ENCODE measurements around the gene GSTT2. TPM values are rescaled to one million over a fixed set of nuclear protein-coding genes. Genes with fewer than 3 reads are reported as not detected.
A peak's percentile ranks its signal among the peaks of the same experiment; 100 is the strongest.
"Not testable (repeated sequence)": the region's sequence is repeated elsewhere in the genome, so short reads cannot be mapped to it uniquely, and the experiment has no call there.

The GSTT2 gene
- total RNA-seq, result under 1 TPM in 1 of 6 experiments, not detected in 5; 0.76 TPM
- long read RNA-seq, result 0 reads

DNA sequence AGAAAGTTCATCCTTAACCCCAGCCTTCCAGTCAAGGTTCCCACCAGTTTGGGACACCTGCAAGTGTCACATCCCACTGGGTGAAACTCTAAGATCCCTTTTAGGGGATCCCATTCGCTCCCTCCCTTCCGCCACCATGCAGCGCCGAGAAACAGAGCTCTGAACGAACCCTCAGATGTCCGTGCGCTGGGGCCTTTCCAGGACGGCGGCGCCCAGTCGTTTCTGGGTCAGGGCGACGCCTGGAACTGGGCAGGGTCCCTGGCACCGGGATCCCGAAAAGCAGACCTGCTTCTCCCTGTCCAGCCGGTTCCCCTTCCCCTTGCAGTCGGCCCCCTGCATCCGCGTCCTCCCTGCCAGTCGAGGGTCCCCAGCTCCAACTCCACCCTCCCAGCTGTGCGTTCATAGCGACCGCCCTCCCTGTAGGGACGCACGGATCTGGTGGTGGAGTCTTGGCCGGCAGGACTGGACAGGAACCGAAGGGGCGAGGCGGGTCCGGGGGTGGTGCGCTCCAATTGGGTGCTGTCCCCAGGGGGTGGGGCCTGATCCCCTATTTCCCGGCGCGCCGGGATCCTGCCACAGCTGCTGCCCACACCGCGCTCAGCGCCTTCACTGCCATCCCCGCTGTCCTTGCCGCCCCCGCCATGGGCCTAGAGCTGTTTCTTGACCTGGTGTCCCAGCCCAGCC lies at the start of gene GSTT2:
GSTT2 (plus strand) TSS at position 578 of the 684 bp plus-strand sequence.
- not testable (repeated sequence) for H3K27me3 ChIP-seq, H3K4me1 ChIP-seq, H3K27ac ChIP-seq, DNase-seq, H3K4me3 ChIP-seq, H3K36me3 ChIP-seq, H3K9me3 ChIP-seq
- intact Hi-C loops (cut with DNase I), result loop anchor here in 1 of 2 donors (10.0 kb wide), 1 partner anchor 65 kb away; no protein-coding TSS in a partner anchor
- peak; percentile 84 to 97 (median 88) for ATAC-seq
- no CpG with 5 or more reads among the region's 41 CpGs for WGBS (ENCODE audit: insufficient coverage, low coverage, low lambda C conversion rate, missing lambda C conversion rate)

DNA sequence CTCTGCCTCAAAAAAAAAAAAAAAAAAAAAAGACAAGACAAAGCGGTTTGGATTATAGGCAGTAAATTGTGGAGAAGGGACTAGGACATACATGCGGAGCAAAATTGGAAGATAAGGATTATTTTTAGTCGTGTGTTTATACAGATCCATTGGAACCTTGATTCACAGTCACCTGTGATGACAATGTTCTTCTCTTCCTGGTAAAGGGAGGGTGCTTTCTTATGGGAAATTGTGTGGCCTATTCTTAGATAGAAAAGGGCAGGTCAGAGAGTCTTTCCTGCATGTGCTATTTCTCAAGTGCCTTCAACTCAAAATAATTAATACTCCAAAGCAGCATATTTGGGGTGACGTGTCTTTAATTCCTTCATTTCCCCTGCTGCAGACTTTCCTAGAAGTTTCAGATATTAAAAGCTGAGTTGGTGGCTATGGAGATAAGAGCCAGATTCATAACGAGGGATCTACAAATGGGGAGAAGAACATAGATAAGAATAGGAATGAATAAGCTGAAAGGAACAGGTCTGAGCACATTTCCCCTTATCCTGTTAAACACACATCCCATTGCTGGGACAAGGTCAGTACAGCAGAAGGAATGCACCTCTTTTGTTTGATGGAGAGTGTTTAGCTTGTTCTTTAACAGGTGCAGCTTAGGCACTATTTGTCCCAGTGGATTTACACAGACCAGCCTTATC lies 41.5 kb upstream of the GSTT2 start:
- Histone ChIP-seq H3K27ac (no peak overlapping the region), H3K4me1 (no peaks in the 10 kb centered on the region), H3K27me3 (no peaks in the 10 kb centered on the region), H3K9me3 (no peaks in the 10 kb centered on the region), H3K36me3 (no peaks in the 10 kb centered on the region), H3K4me3 (no peak overlapping the region)
- DNase-seq, result no peak
- peak in 2 of 4 donors; percentile 63 to 68 for ATAC-seq
- TF ChIP-seq, protein P1, sequence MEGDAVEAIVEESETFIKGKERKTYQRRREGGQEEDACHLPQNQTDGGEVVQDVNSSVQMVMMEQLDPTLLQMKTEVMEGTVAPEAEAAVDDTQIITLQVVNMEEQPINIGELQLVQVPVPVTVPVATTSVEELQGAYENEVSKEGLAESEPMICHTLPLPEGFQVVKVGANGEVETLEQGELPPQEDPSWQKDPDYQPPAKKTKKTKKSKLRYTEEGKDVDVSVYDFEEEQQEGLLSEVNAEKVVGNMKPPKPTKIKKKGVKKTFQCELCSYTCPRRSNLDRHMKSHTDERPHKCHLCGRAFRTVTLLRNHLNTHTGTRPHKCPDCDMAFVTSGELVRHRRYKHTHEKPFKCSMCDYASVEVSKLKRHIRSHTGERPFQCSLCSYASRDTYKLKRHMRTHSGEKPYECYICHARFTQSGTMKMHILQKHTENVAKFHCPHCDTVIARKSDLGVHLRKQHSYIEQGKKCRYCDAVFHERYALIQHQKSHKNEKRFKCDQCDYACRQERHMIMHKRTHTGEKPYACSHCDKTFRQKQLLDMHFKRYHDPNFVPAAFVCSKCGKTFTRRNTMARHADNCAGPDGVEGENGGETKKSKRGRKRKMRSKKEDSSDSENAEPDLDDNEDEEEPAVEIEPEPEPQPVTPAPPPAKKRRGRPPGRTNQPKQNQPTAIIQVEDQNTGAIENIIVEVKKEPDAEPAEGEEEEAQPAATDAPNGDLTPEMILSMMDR (IDR thresholded peaks at IDR 0.05), result no peak
- no peak for TF ChIP-seq POLR2A (IDR thresholded peaks at IDR 0.05)
- intact Hi-C loops (cut with DNase I), result no loop called here
- whole genome bisulfite sequencing (ENCODE audit: insufficient coverage, low coverage, low lambda C conversion rate, missing lambda C conversion rate), result 52% methylated on average over 5 of the region's 5 CpGs

DNA sequence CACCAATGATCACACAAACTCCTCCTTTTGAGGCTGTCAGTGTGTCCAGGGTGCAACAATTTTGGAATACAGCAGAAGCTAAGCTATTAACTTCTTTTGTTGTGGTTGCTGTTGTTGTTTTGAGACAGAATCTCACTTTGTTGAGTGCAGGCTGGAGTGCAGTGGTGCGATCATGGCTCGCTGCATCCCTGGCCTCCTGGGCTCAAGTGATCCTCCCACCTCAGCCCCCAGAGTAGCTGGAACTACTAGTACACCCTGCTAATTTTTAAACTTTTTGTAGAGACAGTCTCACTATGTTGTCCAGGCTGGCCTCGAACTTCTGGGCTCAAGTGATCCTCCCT lies 40.9 kb upstream of the GSTT2 start:
- Histone ChIP-seq H3K27ac (no peak overlapping the region), H3K9me3 (no peaks in the 10 kb centered on the region), H3K27me3 (no peaks in the 10 kb centered on the region), H3K4me1 (no peaks in the 10 kb centered on the region), H3K4me3 (no peak overlapping the region), H3K36me3 (no peaks in the 10 kb centered on the region)
- no peak for DNase-seq
- ATAC-seq, result no peak
- TF ChIP-seq, protein P1 (IDR thresholded peaks at IDR 0.05), result no peak
- TF ChIP-seq POLR2A (IDR thresholded peaks at IDR 0.05), result no peak
- WGBS (ENCODE audit: insufficient coverage, low coverage, low lambda C conversion rate, missing lambda C conversion rate), result 67% methylated on average over 3 of the region's 3 CpGs
- intact Hi-C loops (cut with DNase I), result no loop called here

DNA sequence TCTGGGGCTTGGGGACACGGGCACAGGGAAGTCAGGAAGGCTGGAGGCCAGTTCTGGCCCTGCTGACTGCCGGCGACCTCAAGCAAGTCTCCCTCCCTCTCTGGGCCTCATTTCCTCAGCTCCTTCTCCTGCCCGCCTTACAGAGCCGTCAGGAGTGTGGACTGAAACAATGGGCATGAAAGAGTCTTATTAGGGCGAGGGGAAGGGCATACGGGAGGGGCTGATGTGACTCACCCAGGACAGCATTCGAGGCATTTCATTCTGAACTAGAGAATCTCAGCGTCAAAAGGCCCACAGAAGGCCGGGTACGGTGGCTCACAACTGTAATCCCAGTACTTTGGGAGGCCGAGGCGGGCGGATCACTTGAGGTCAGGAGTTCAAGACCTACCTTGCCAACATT lies 39.8 kb upstream of the GSTT2 start:
- H3K4me1 ChIP-seq; H3K27me3 ChIP-seq; intact Hi-C loops (cut with DNase I); H3K4me3 ChIP-seq; DNase-seq; H3K9me3 ChIP-seq; ATAC-seq; H3K36me3 ChIP-seq; H3K27ac ChIP-seq: not testable (repeated sequence)
- WGBS (ENCODE audit: insufficient coverage, low coverage, low lambda C conversion rate, missing lambda C conversion rate), result no CpG with 5 or more reads among the region's 14 CpGs

DNA sequence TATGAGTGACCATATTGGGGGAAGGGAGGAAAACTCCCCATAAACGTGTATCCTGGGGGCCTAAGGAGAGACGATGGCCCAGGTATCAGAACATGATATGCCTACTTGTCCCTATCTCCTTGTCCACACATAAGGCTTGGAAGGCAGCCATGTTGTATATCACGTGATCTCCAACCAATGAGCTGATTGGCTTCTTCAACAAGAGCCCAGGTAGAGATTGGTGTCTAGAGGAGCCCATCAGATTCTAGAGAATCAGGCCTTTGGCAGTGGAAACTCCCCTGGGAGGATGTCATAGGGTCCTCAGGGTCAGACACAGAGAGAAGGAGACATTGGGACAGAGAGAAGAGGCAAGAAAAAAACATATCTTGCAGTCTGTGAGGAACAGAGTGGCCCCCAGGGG lies 32.5 kb upstream of the GSTT2 start:
- H3K36me3 ChIP-seq; H3K4me1 ChIP-seq; H3K9me3 ChIP-seq; H3K4me3 ChIP-seq; H3K27me3 ChIP-seq; ATAC-seq; intact Hi-C loops (cut with DNase I); H3K27ac ChIP-seq; DNase-seq: not testable (repeated sequence)
- no CpG with 5 or more reads among the region's 3 CpGs for WGBS (ENCODE audit: insufficient coverage, low coverage, low lambda C conversion rate, missing lambda C conversion rate)

DNA sequence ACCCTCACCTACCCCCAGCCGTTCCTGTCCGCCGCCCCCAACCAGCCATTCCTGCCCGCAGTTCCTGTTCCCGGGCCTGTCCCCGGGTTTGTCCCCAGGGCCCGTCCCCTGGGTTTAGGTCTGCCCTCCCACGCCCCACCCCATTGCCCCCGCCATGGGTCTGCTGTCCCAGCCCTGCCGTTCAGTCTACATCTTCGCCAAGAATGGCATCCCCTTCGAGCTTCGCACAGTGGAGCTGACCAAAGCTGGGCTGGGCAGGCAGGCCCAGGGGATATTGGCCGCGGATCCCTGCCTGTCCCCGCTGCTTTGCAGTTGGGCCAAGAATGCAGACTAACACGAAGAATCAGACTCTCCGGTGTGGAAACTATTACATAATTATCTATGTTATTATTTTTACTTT lies 30.2 kb upstream of the GSTT2 start:
- intact Hi-C loops (cut with DNase I); H3K36me3 ChIP-seq; H3K4me3 ChIP-seq; H3K27ac ChIP-seq; H3K4me1 ChIP-seq; H3K9me3 ChIP-seq; H3K27me3 ChIP-seq; DNase-seq: not testable (repeated sequence)
- WGBS (ENCODE audit: insufficient coverage, low coverage, low lambda C conversion rate, missing lambda C conversion rate), result 69% methylated on average over 5 of the region's 18 CpGs
- ATAC-seq, result peak in 1 of 4 donors; percentile 23

DNA sequence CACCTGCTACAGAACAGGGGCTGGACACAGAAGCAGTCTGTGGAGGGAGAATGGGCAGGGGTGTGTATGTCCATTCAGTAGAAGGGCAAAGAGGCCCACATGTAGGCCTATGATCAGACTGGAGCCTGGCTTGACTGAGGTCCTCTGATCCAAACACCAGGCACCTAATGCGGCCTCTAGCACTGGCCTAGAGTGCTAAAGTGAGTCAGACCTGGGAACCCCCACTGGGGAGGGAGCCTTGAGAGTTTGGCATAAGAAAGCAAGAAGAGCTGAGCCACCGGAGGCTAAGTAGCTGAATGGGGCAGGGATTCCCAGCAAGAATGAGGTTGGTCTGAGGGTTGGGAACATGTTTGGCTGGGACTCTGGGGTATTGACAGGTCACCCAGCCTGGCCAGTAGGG lies 28.6 kb upstream of the GSTT2 start:
- H3K36me3 ChIP-seq; H3K4me1 ChIP-seq; H3K9me3 ChIP-seq; H3K27ac ChIP-seq; H3K27me3 ChIP-seq; DNase-seq; intact Hi-C loops (cut with DNase I); H3K4me3 ChIP-seq: not testable (repeated sequence)
- 100% methylated on average over 1 of the region's 2 CpGs for WGBS (ENCODE audit: insufficient coverage, low coverage, low lambda C conversion rate, missing lambda C conversion rate)
- ATAC-seq, result peak in 1 of 4 donors; percentile 10

DNA sequence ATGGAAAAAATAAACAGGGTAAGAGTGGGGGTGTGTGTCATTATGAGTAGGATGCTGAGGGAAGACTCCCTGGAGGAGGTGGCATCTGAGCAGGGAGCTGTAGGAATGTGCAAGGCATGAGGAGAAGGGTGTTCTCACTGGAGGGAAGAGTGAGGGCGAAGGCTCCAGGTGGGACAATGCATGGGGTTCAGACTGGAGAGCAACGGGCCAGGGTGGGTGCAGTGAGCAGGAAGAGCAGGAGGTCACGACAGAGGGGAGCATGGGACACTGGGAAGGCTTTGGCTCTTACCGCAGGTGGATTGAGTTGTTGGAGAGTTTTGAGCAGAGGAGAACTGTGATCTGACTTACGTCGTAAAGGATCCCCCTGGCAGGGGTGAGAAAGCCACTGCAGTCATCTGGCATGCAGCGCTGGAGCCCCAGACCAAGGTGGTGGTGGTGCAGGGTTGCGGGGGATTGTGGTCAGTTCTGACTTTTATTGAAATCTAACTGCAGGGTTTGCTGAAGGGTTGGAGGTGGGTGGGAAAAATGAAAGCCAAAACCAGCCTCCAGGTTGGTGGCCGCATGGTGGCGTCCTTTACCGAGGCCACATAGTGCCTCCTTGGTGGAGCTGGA lies 27.0 kb upstream of the GSTT2 start:
- intact Hi-C loops (cut with DNase I); DNase-seq; H3K4me1 ChIP-seq: not testable (repeated sequence)

DNA sequence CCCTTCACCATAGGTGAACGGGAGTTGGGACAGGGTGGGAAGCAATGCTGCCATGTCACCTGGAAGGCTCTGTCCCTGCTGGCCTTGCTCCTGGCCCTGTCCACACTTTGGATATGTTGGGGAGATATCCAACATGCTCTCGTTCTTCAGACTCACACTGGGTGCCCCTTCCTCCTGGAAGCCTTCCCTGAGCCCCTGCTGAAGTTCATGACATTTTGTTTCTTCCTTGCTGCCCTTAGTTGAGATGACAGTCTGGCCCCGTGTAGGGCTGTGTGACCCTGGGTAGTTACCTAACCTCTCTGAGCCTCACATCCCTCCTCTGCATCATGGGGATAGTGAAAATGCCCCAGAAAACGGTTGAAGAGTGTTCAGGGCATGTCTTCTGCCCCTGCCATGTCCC lies 26.4 kb upstream of the GSTT2 start:
- H3K9me3 ChIP-seq; H3K27me3 ChIP-seq; H3K4me1 ChIP-seq; H3K36me3 ChIP-seq; intact Hi-C loops (cut with DNase I); H3K4me3 ChIP-seq; ATAC-seq; H3K27ac ChIP-seq; DNase-seq: not testable (repeated sequence)
- 80% methylated on average over 1 of the region's 4 CpGs for WGBS (ENCODE audit: insufficient coverage, low coverage, low lambda C conversion rate, missing lambda C conversion rate)

More for the DNA sequence above, 27.0 kb upstream of the GSTT2 start:
- H3K27ac ChIP-seq, H3K4me3 ChIP-seq, H3K9me3 ChIP-seq, H3K36me3 ChIP-seq, H3K27me3 ChIP-seq: not testable (repeated sequence)
- WGBS (ENCODE audit: insufficient coverage, low coverage, low lambda C conversion rate, missing lambda C conversion rate), result 61% methylated on average over 11 of the region's 11 CpGs
- peak in 2 of 4 donors; percentile 5 to 41 for ATAC-seq

All from right lobe of liver (tissue), 6 donors.